ENCODE measurements around the gene CLN6.
"Not testable (repeated sequence)": the region's sequence is repeated elsewhere in the genome, so short reads cannot be mapped to it uniquely, and the experiment has no call there.

Gene CLN6

GRCh38 chr15:68232937-68233336 lies 3.4 kb upstream of the CLN6 start:
- no peaks in the 10 kb centered on the region for H3K9me3 Mint-ChIP-seq
- peaks cover 29% of the 10 kb centered on the region for H3K4me1 Mint-ChIP-seq
- H3K27ac Mint-ChIP-seq = no peak overlapping the region
- H3K27me3 Mint-ChIP-seq = peaks cover 20% of the 10 kb centered on the region
- H3K4me3 Mint-ChIP-seq = no peak overlapping the region
- ATAC-seq = no peak
- no peaks in the 10 kb centered on the region for H3K36me3 Mint-ChIP-seq

GRCh38 chr15:68232449-68232848 lies 2.9 kb upstream of the CLN6 start:
- H3K27me3 Mint-ChIP-seq = peaks cover 15% of the 10 kb centered on the region
- no peak overlapping the region for H3K27ac Mint-ChIP-seq
- no peak overlapping the region for H3K4me3 Mint-ChIP-seq
- H3K36me3 Mint-ChIP-seq = no peaks in the 10 kb centered on the region
- no peak for ATAC-seq
- H3K9me3 Mint-ChIP-seq = no peaks in the 10 kb centered on the region
- peaks cover 34% of the 10 kb centered on the region for H3K4me1 Mint-ChIP-seq

GRCh38 chr15:68231102-68231818 lies 1.7 kb upstream of the CLN6 start:
- Mint-ChIP-seq H3K4me1 (peaks cover 40% of the 10 kb centered on the region), H3K9me3 (no peaks in the 10 kb centered on the region), H3K4me3 (peak overlapping the region; percentile 27), H3K27ac (no peak overlapping the region), H3K27me3 (peaks cover 11% of the 10 kb centered on the region), H3K36me3 (no peaks in the 10 kb centered on the region)
- no peak for ATAC-seq

- no peak for ATAC-seq
- peaks cover 11% of the 10 kb centered on the region for H3K27me3 Mint-ChIP-seq
- H3K9me3 Mint-ChIP-seq = no peaks in the 10 kb centered on the region
- no peaks in the 10 kb centered on the region for H3K36me3 Mint-ChIP-seq
- peak overlapping the region; percentile 71 for H3K27ac Mint-ChIP-seq
- peaks cover 44% of the 10 kb centered on the region for H3K4me1 Mint-ChIP-seq
- peak overlapping the region; percentile 83 for H3K4me3 Mint-ChIP-seq
These were observed 901 bp upstream of the CLN6 start for GRCh38 chr15:68230157-68231100.

GRCh38 chr15:68228971-68229385 lies 550 bp downstream of the CLN6 start:
- H3K36me3 Mint-ChIP-seq = no peaks in the 10 kb centered on the region
- no peaks in the 10 kb centered on the region for H3K9me3 Mint-ChIP-seq
- peak; percentile 0 for ATAC-seq
- peaks cover 55% of the 10 kb centered on the region for H3K4me1 Mint-ChIP-seq
- H3K4me3 Mint-ChIP-seq = peak overlapping the region; percentile 76
- peaks cover 8% of the 10 kb centered on the region for H3K27me3 Mint-ChIP-seq
- H3K27ac Mint-ChIP-seq = peak overlapping the region; percentile 71

GRCh38 chr15:68228143-68228970 lies 1.2 kb downstream of the CLN6 start:
- ATAC-seq = no peak
- Mint-ChIP-seq H3K9me3 (no peaks in the 10 kb centered on the region), H3K27ac (peak overlapping the region; percentile 71), H3K4me3 (peak overlapping the region; percentile 76), H3K36me3 (no peaks in the 10 kb centered on the region), H3K27me3 (peaks cover 2% of the 10 kb centered on the region), H3K4me1 (peaks cover 55% of the 10 kb centered on the region)

- Mint-ChIP-seq H3K9me3 (no peaks in the 10 kb centered on the region), H3K4me3 (peak overlapping the region; percentile 76), H3K27me3 (no peaks in the 10 kb centered on the region), H3K36me3 (peaks cover 5% of the 10 kb centered on the region), H3K4me1 (peaks cover 60% of the 10 kb centered on the region), H3K27ac (peak overlapping the region; percentile 46)
- no peak for ATAC-seq
These were observed 1.8 kb downstream of the CLN6 start for GRCh38 chr15:68227643-68228142.

- H3K9me3 Mint-ChIP-seq, ATAC-seq, H3K4me3 Mint-ChIP-seq, H3K27ac Mint-ChIP-seq, H3K36me3 Mint-ChIP-seq, H3K27me3 Mint-ChIP-seq: not testable (repeated sequence)
- peaks cover 50% of the 10 kb centered on the region for H3K4me1 Mint-ChIP-seq
These were observed 4.1 kb downstream of the CLN6 start for GRCh38 chr15:68225442-68225841.

GRCh38 chr15:68224546-68225250 lies 4.8 kb downstream of the CLN6 start:
- ATAC-seq = no peak
- Mint-ChIP-seq H3K9me3 (no peaks in the 10 kb centered on the region), H3K4me1 (peaks cover 42% of the 10 kb centered on the region), H3K4me3 (no peak overlapping the region), H3K27ac (no peak overlapping the region), H3K27me3 (no peaks in the 10 kb centered on the region), H3K36me3 (peaks cover 5% of the 10 kb centered on the region)

GRCh38 chr15:68224108-68224507 lies 5.4 kb downstream of the CLN6 start:
- Mint-ChIP-seq H3K4me3 (no peak overlapping the region), H3K4me1 (peaks cover 41% of the 10 kb centered on the region), H3K9me3 (no peaks in the 10 kb centered on the region), H3K27ac (no peak overlapping the region), H3K27me3 (no peaks in the 10 kb centered on the region), H3K36me3 (peaks cover 7% of the 10 kb centered on the region)
- no peak for ATAC-seq

- no peaks in the 10 kb centered on the region for H3K9me3 Mint-ChIP-seq
- no peak overlapping the region for H3K4me3 Mint-ChIP-seq
- H3K4me1 Mint-ChIP-seq = peaks cover 33% of the 10 kb centered on the region
- H3K27me3 Mint-ChIP-seq = no peaks in the 10 kb centered on the region
- H3K36me3 Mint-ChIP-seq = peaks cover 16% of the 10 kb centered on the region
- no peak overlapping the region for H3K27ac Mint-ChIP-seq
- no peak for ATAC-seq
These were observed 6.4 kb downstream of the CLN6 start for GRCh38 chr15:68223171-68223570.

GRCh38 chr15:68222432-68222743 lies 7.1 kb downstream of the CLN6 start:
- H3K9me3 Mint-ChIP-seq, H3K4me3 Mint-ChIP-seq, H3K27me3 Mint-ChIP-seq, H3K27ac Mint-ChIP-seq, ATAC-seq: not testable (repeated sequence)
- H3K36me3 Mint-ChIP-seq = peaks cover 24% of the 10 kb centered on the region
- H3K4me1 Mint-ChIP-seq = peaks cover 31% of the 10 kb centered on the region

- H3K27ac Mint-ChIP-seq, H3K27me3 Mint-ChIP-seq, H3K9me3 Mint-ChIP-seq, ATAC-seq, H3K4me3 Mint-ChIP-seq: not testable (repeated sequence)
- peaks cover 26% of the 10 kb centered on the region for H3K4me1 Mint-ChIP-seq
- H3K36me3 Mint-ChIP-seq = peaks cover 27% of the 10 kb centered on the region
These were observed 7.7 kb downstream of the CLN6 start for GRCh38 chr15:68221530-68222431.

GRCh38 chr15:68220967-68221366 lies 8.6 kb downstream of the CLN6 start:
- Mint-ChIP-seq H3K9me3 (no peaks in the 10 kb centered on the region), H3K36me3 (peaks cover 27% of the 10 kb centered on the region), H3K4me1 (peaks cover 26% of the 10 kb centered on the region), H3K4me3 (no peak overlapping the region), H3K27me3 (no peaks in the 10 kb centered on the region), H3K27ac (no peak overlapping the region)
- no peak for ATAC-seq
